Measurements from ENCODE around the gene DBT.
"Not testable (repeated sequence)": the region's sequence is repeated elsewhere in the genome, so short reads cannot be mapped to it uniquely, and the experiment has no call there.

Gene DBT

GRCh38 chr1:100213141-100213540, 36.5 kb downstream of the DBT start:
- DNase-seq (ENCODE audit: extremely low spot score) = no peak
- ChIA-PET POLR2A (no interaction called here), CTCF (no interaction called here)
- TF ChIP-seq HDGF (IDR thresholded peaks at IDR 0.05; ENCODE audit: borderline replicate concordance) (no peak), TARDBP (IDR thresholded peaks at IDR 0.05) (no peak), SP1 (IDR thresholded peaks at IDR 0.05) (no peak), L3MBTL2 (conservative IDR thresholded peaks at IDR 0.05) (no peak), CTBP1 (IDR thresholded peaks at IDR 0.05; ENCODE audit: borderline replicate concordance) (no peak)

DNA sequence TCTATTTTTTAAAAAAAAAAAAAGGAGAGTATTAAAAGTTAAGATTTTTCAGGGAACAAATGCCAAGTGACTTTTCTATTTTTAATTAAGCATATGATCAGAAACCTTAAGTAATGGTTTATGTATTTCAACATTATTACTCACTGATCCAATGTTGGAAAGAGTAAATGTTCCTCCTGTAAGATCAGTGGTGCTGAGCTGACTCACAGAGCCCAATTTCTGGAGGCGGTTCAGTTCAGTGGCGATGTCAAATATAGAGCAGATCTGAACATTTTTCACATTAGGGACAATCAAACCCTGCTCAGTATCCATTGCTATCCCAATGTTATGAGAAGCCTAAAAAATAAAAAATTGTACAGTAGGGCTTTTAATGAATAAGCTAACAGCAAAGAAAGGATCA, 43.3 kb downstream of the DBT start:
- DNase-seq (ENCODE audit: extremely low spot score) = no peak
- ChIA-PET POLR2A (no interaction called here), CTCF (no interaction called here)
- TF ChIP-seq LEF1 (IDR thresholded peaks at IDR 0.05; ENCODE audit: borderline replicate concordance) = no peak
- no peak for TF ChIP-seq SUZ12 (IDR thresholded peaks at IDR 0.05)
- TF ChIP-seq NFRKB (IDR thresholded peaks at IDR 0.05) = no peak
- no peak for TF ChIP-seq ARNT (IDR thresholded peaks at IDR 0.05)
- no peak for TF ChIP-seq SP1 (IDR thresholded peaks at IDR 0.05)
- TF ChIP-seq TARDBP (IDR thresholded peaks at IDR 0.05) = no peak
- no peak for TF ChIP-seq L3MBTL2 (conservative IDR thresholded peaks at IDR 0.05)
- TF ChIP-seq FOXA1 (IDR thresholded peaks at IDR 0.05) = no peak
- no peak for TF ChIP-seq FOXK2 (IDR thresholded peaks at IDR 0.05)
- no peak for TF ChIP-seq ELF4 (IDR thresholded peaks at IDR 0.05)
- TF ChIP-seq BHLHE40 (IDR thresholded peaks at IDR 0.05; ENCODE audit: borderline replicate concordance) = no peak
- no peak for TF ChIP-seq HDGF (IDR thresholded peaks at IDR 0.05; ENCODE audit: borderline replicate concordance)
- no peak for TF ChIP-seq ZNF384 (IDR thresholded peaks at IDR 0.05)
- no peak for TF ChIP-seq FOXM1 (IDR thresholded peaks at IDR 0.05; ENCODE audit: borderline replicate concordance)
- no peak for TF ChIP-seq PKNOX1 (IDR thresholded peaks at IDR 0.05)
- no peak for TF ChIP-seq CTBP1 (IDR thresholded peaks at IDR 0.05; ENCODE audit: borderline replicate concordance)

GRCh38 chr1:100205593-100205992, 44.0 kb downstream of the DBT start:
- CTCF ChIA-PET; POLR2A ChIA-PET; DNase-seq (ENCODE audit: extremely low spot score): not testable (repeated sequence)

- CTCF ChIA-PET; DNase-seq (ENCODE audit: extremely low spot score); POLR2A ChIA-PET: not testable (repeated sequence)
Measured at GRCh38 chr1:100205103-100205502, 44.5 kb downstream of the DBT start.

DNA sequence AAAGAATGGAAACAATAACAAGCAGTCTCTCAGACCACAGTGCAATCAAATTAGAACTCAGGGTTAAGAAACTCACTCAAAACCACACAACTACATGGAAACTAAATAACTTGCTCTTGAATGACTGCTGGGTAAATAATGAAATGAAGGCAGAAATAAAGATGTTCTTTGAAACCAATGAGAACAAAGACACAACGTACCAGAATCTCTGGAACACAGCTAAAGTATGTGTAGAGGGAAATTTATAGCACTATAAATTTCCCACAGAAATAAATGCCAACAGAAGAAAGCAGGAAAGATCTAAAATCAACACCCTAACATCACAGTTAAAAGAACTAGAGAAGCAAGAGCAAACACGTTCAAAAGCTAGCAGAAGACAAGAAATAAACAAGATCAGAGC, 46.9 kb downstream of the DBT start:
- CTCF ChIA-PET; POLR2A ChIA-PET; DNase-seq (ENCODE audit: extremely low spot score): not testable (repeated sequence)

DNA sequence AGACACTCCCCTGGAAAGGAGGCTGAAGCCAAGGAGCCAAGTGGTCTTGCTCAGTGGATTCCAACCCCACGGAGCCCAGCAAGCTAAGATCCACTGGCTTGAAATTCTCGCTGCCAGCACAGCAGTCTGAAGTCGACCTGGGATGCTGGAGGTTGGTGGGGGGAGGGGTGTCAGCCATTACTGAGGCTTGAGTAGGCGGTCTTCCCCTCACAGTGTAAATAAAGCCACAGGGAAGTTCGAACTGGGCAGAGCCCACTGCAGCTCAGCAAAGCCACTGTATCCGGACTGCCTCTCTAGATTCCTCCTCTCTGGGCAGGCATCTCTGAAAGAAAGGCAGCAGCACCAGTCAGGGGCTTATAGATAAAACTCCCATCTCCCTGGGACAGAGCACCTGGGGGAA, 49.6 kb downstream of the DBT start:
- DNase-seq (ENCODE audit: extremely low spot score); POLR2A ChIA-PET; CTCF ChIA-PET: not testable (repeated sequence)

DNA sequence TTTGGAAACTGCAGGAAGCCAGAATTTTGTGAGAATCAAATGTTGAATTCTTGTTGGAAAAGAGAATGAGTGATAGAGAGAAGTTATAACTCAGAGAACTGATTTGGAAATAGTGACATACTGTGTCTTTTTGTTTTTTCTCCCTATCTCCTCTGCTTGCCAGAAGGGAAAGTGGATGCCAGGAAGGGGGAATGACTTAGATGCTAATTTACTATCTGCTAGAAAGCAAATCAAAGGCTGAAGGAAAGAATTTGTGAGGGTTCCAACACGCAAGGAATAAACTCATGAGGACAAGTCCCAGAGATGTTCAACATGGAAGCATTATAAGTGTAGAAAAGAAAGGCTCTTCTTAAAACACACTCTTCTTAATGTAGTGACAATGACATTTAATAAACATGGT, 51.0 kb downstream of the DBT start:
- CTCF ChIA-PET = no interaction called here
- DNase-seq (ENCODE audit: extremely low spot score) = no peak
- TF ChIP-seq FOXA1 (IDR thresholded peaks at IDR 0.05) = no peak
- no peak for TF ChIP-seq SP1 (IDR thresholded peaks at IDR 0.05)
- no peak for TF ChIP-seq HDGF (IDR thresholded peaks at IDR 0.05; ENCODE audit: borderline replicate concordance)
- TF ChIP-seq ELF4 (IDR thresholded peaks at IDR 0.05) = no peak
- TF ChIP-seq FOXM1 (IDR thresholded peaks at IDR 0.05; ENCODE audit: borderline replicate concordance) = no peak
- TF ChIP-seq TARDBP (IDR thresholded peaks at IDR 0.05) = no peak
- no peak for TF ChIP-seq NFRKB (IDR thresholded peaks at IDR 0.05)
- no peak for TF ChIP-seq LEF1 (IDR thresholded peaks at IDR 0.05; ENCODE audit: borderline replicate concordance)
- TF ChIP-seq SUZ12 (IDR thresholded peaks at IDR 0.05) = no peak
- TF ChIP-seq PKNOX1 (IDR thresholded peaks at IDR 0.05) = no peak
- TF ChIP-seq ARNT (IDR thresholded peaks at IDR 0.05) = no peak
- TF ChIP-seq BHLHE40 (IDR thresholded peaks at IDR 0.05; ENCODE audit: borderline replicate concordance) = no peak
- no peak for TF ChIP-seq FOXK2 (IDR thresholded peaks at IDR 0.05)
- no peak for TF ChIP-seq ZNF384 (IDR thresholded peaks at IDR 0.05)
- TF ChIP-seq L3MBTL2 (conservative IDR thresholded peaks at IDR 0.05) = no peak
- POLR2A ChIA-PET = no interaction called here

DNA sequence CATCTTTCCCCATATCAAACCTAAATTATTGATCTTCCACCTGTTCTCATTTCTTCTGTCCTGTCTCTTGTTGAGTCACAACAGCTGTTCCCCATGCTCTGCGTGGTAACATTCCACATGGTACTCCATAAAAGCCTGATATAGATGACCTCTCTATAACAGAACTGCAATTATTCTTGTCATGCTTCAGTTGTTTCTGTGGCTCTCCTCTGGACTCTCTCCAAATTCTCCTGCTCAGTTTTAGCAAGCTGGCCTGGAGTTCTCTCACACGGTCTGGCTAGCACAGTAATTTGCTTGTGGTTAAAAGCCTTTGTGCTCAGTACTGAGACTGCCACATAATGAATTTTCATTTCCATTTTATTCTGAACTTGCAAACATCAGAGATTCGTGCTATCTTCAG, 61.0 kb downstream of the DBT start:
- TF ChIP-seq ARNT (IDR thresholded peaks at IDR 0.05) (no peak), NFRKB (IDR thresholded peaks at IDR 0.05) (no peak), SUZ12 (IDR thresholded peaks at IDR 0.05) (no peak), ELF4 (IDR thresholded peaks at IDR 0.05) (no peak)
- ChIA-PET POLR2A (no interaction called here), CTCF (no interaction called here)
- DNase-seq (ENCODE audit: extremely low spot score) = no peak

DNA sequence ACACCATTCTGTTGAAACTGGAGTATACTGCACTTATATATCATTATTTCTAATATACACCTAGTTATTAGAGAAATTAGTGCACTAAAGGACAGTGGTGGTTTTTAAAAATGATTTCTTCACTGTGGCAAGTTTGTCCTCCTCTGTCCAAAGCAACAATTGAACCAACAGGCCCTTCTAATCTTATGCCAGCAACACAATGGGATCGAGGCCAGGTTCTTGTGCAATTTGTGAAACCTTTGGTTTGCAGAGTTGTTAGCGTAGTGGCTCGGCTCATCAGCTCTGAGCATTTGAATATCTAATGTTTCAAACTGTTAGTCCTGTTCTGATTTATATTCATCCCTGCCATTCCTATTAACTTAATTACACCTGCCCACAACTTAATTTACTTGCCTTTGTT, 61.7 kb downstream of the DBT start:
- DNase-seq (ENCODE audit: extremely low spot score) = no peak
- no peak for TF ChIP-seq LEF1 (IDR thresholded peaks at IDR 0.05; ENCODE audit: borderline replicate concordance)
- TF ChIP-seq BHLHE40 (IDR thresholded peaks at IDR 0.05; ENCODE audit: borderline replicate concordance) = no peak
- TF ChIP-seq ELF4 (IDR thresholded peaks at IDR 0.05) = no peak
- no peak for TF ChIP-seq FOXA1 (IDR thresholded peaks at IDR 0.05)
- no peak for TF ChIP-seq FOXK2 (IDR thresholded peaks at IDR 0.05)
- TF ChIP-seq SP1 (IDR thresholded peaks at IDR 0.05) = no peak
- TF ChIP-seq ZNF384 (IDR thresholded peaks at IDR 0.05) = no peak
- TF ChIP-seq CTBP1 (IDR thresholded peaks at IDR 0.05; ENCODE audit: borderline replicate concordance) = no peak
- TF ChIP-seq HDGF (IDR thresholded peaks at IDR 0.05; ENCODE audit: borderline replicate concordance) = no peak
- TF ChIP-seq FOXM1 (IDR thresholded peaks at IDR 0.05; ENCODE audit: borderline replicate concordance) = no peak
- CTCF ChIA-PET = interaction anchor here (0.7 kb wide), 1 partner anchor 33 kb away, joined by 5 read pairs; no protein-coding TSS in a partner anchor
- POLR2A ChIA-PET = no interaction called here

All from HEK293T (cell line).